Esophagus squamous epithelium (tissue), 5 donors: ENCODE data around the gene ACLY. TPM values are rescaled to one million over a fixed set of nuclear protein-coding genes. Genes with fewer than 3 reads are reported as not detected.

ENCODE experiments used
- DNase-seq: peaks from one replicate; lab custom pipeline; 2025; lab: John Stamatoyannopoulos, UW
- H3K27ac ChIP-seq, 4 donors: fragments of 200-600 bp; sonication (generic); one replicate each; pipeline ENCODE4 v1.5.1; 2016 to 2019; ENCODE audit warnings: mild to moderate bottlenecking in 1 of 4
- H3K27me3 ChIP-seq, 4 donors: fragments of 200-600 bp; sonication (generic); 1 replicate in 3 of 4; 2 replicates in 1 of 4; pipeline versions ENCODE4 v1.5.1 to v1.6.0; 2017 to 2021; ENCODE audit warnings: antibody characterized with exemption in 1 of 4
- H3K36me3 ChIP-seq, 3 donors: fragments of 200-600 bp; sonication (generic); one replicate each; pipeline ENCODE4 v1.5.1; 2016 to 2019
- H3K4me1 ChIP-seq, 3 donors: fragments of 200-600 bp; sonication (generic); one replicate each; pipeline ENCODE4 v1.5.1; 2017 to 2019
- H3K4me3 ChIP-seq, 4 donors: fragments of 200-600 bp; sonication (generic); 1 replicate in 3 of 4; 2 replicates in 1 of 4; pipeline ENCODE4 v1.5.1; 2016 to 2019; ENCODE audit warnings: mild to moderate bottlenecking in 2 of 4, moderate library complexity in 1 of 4
- H3K9me3 ChIP-seq, 3 donors: fragments of 200-600 bp; sonication (generic); one replicate each; pipeline ENCODE4 v1.5.1; 2016 to 2019
- CTCF ChIP-seq, 6 experiments: fragments of 450-650 bp in 4 of 6; fragments of 200-600 bp in 2 of 6; sonication (generic) in 2 of 6; IDR thresholded peaks; one replicate each; pipeline ENCODE4 v1.5.1; 2016 to 2019; ENCODE audit warnings: antibody characterized with exemption in 6 of 6, mild to moderate bottlenecking in 4 of 6, moderate library complexity in 4 of 6
- POLR2A ChIP-seq, 4 donors: fragments of 450-650 bp; IDR thresholded peaks; one replicate each; pipeline ENCODE4 v1.6.1; 2017; ENCODE audit warnings: antibody characterized with exemption in 4 of 4, mild to moderate bottlenecking in 4 of 4, moderate library complexity in 3 of 4
- WGBS, 2 donors: methylation state at CpG; one replicate each; pipeline ENCODE4 v1.1.5; 2018; 5-methylcytosine and 5-hydroxymethylcytosine counted together
- intact Hi-C: fragments of 100-400 bp; cut with DNase I; formaldehyde crosslinking; loops from one replicate; pipeline ENCODE4 v1.15.0; 2022
- total RNA-seq, 4 donors: library from RNA; depleted of rRNA; stranded (reverse); fragments of >200 nt; gene quantifications; one replicate each; pipeline ENCODE4 v1.1.0, GENCODE V29; 2016
- donor health status: DM: yes; HTN: yes; CAD: no.

ACLY gene
- total RNA-seq, 4 donors from 2014 or later = 51.5 to 121 (median 62.7) TPM

GRCh38 chr17:41823580-41823979 lies 95.2 kb downstream of the ACLY start:
- H3K36me3 ChIP-seq = peaks cover 0 to 42% (median 4%) of the 10 kb centered on the region in 3 donors
- H3K27ac ChIP-seq = no peak overlapping the region
- no peaks in the 10 kb centered on the region for H3K4me1 ChIP-seq
- TF ChIP-seq POLR2A (IDR thresholded peaks at IDR 0.05) (no peak), CTCF (IDR thresholded peaks at IDR 0.05) (no peak)
- intact Hi-C loops = no loop called here
- 81 to 88% methylated on average over 4 to 7 of the region's 7 CpGs for WGBS, 2 donors
- DNase-seq = no peak
- H3K9me3 ChIP-seq = no peaks in the 10 kb centered on the region
- H3K27me3 ChIP-seq = peaks cover 0 to 15% (median 0%) of the 10 kb centered on the region in 4 donors
- no peak overlapping the region for H3K4me3 ChIP-seq

- TF ChIP-seq POLR2A (IDR thresholded peaks at IDR 0.05) = no peak
- TF ChIP-seq CTCF (IDR thresholded peaks at IDR 0.05) = no peak
- WGBS, 2 donors = 82 to 83% methylated on average over 1 of the region's 1 CpG
- H3K27me3 ChIP-seq = peaks cover 0 to 15% (median 0%) of the 10 kb centered on the region in 4 donors
- H3K4me1 ChIP-seq = no peaks in the 10 kb centered on the region
- H3K27ac ChIP-seq = no peak overlapping the region
- no peaks in the 10 kb centered on the region for H3K9me3 ChIP-seq
- no peak overlapping the region for H3K4me3 ChIP-seq
- no peak for DNase-seq
- intact Hi-C loops = no loop called here
- H3K36me3 ChIP-seq = peaks cover 0 to 38% (median 0%) of the 10 kb centered on the region in 3 donors
These were observed 95.6 kb downstream of the ACLY start for GRCh38 chr17:41823141-41823524.

- Histone ChIP-seq H3K4me3 (no peak overlapping the region), H3K9me3 (no peaks in the 10 kb centered on the region), H3K36me3 (peaks cover 0 to 31% (median 0%) of the 10 kb centered on the region in 3 donors), H3K27ac (no peak overlapping the region), H3K27me3 (peaks cover 0 to 15% (median 0%) of the 10 kb centered on the region in 4 donors), H3K4me1 (no peaks in the 10 kb centered on the region)
- DNase-seq = no peak
- WGBS, 2 donors = 79 to 82% methylated on average over 10 of the region's 12 CpGs
- intact Hi-C loops = no loop called here
- TF ChIP-seq POLR2A (IDR thresholded peaks at IDR 0.05) = no peak
- TF ChIP-seq CTCF (IDR thresholded peaks at IDR 0.05) = no peak
These were observed 96.3 kb downstream of the ACLY start for GRCh38 chr17:41822216-41823140.

- no peak for TF ChIP-seq CTCF (IDR thresholded peaks at IDR 0.05)
- no peak for TF ChIP-seq POLR2A (IDR thresholded peaks at IDR 0.05)
- Histone ChIP-seq H3K4me1 (no peaks in the 10 kb centered on the region), H3K27ac (no peak overlapping the region), H3K9me3 (no peaks in the 10 kb centered on the region), H3K4me3 (no peak overlapping the region), H3K27me3 (peaks cover 0 to 15% (median 0%) of the 10 kb centered on the region in 4 donors), H3K36me3 (peaks cover 0 to 24% (median 0%) of the 10 kb centered on the region in 3 donors)
- intact Hi-C loops = no loop called here
- 84% methylated on average over 7 to 9 of the region's 14 CpGs for WGBS, 2 donors
- DNase-seq = no peak
These were observed 97.0 kb downstream of the ACLY start for GRCh38 chr17:41821776-41822175.

GRCh38 chr17:41818024-41818423 lies 100.7 kb downstream of the ACLY start:
- Histone ChIP-seq H3K4me1 (peaks cover under 1 to 10% (median 3%) of the 10 kb centered on the region in 3 donors), H3K9me3 (no peaks in the 10 kb centered on the region), H3K27me3 (peaks cover 0 to 23% (median 0%) of the 10 kb centered on the region in 4 donors), H3K4me3 (no peak overlapping the region), H3K27ac (no peak overlapping the region), H3K36me3 (no peaks in the 10 kb centered on the region)
- TF ChIP-seq POLR2A (IDR thresholded peaks at IDR 0.05) (no peak), CTCF (IDR thresholded peaks at IDR 0.05) (no peak)
- no peak for DNase-seq
- 92 to 98% methylated on average over 9 to 16 of the region's 20 CpGs for WGBS, 2 donors
- intact Hi-C loops = no loop called here
